SIG-M5 treated with dmso at 0.1 percent for 504 hours (cell line): ENCODE data around the gene UBE2E1.

Source experiments
- DNase-seq: peaks from one replicate; lab custom pipeline; 2025; ENCODE audit not compliant: unreplicated experiment; lab: John Stamatoyannopoulos, UW

The UBE2E1 gene

DNA sequence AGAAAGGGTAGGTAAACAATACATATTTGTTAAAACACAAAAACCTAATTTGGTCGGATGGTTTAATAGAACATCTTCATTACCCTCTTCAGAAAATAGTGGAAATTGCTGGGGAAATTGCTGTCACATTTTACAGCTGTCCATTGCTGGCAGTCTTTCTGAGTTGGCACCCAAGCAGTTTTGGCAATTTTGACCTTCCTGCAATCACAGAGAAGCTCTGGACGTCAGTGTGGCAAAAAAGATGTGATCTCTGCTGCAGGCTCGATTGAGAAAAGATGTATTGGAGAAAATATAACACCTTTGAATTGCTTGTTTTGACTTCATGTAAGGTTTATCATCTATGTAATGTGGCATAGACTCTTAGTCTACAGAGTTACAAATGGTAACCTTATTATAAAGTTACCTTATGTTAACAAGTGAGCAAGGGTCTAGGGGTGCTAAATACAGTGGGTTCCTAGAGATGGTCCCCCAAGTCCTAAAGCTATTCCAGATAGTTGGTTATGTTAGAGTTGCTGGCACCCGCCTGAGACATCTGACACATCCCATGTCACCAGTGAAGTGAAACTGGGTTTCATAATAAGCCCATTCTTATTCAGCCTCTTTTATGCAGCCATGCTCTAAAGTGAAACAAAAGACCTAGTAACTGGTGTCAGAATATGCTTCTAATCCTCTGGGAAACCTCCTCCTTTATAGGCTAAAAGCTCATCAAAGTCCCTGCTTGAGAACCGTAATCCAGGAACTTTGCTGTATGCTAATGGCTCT lies 14.0 kb downstream of the UBE2E1 start:
- DNase-seq = peak; percentile 37

DNA sequence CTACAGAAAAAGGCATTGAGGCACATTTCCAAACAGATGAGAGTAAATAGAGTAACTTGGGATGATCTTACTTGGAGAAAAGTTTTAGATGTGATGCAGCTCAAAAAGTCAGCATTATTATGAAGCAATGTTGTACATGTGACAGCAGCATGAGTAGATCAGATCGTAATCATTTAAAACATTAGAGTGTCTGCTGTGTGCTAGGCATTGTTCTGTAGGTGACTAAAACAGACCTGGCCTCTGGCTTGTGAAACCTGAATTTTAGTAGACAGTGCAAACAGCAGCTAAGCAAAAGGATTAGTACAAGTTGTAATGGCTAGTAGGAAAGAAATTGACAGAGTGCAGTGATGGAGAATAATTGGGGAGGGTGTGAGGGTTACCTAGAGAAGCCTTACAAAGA lies 15.1 kb downstream of the UBE2E1 start:
- DNase-seq = no peak

DNA sequence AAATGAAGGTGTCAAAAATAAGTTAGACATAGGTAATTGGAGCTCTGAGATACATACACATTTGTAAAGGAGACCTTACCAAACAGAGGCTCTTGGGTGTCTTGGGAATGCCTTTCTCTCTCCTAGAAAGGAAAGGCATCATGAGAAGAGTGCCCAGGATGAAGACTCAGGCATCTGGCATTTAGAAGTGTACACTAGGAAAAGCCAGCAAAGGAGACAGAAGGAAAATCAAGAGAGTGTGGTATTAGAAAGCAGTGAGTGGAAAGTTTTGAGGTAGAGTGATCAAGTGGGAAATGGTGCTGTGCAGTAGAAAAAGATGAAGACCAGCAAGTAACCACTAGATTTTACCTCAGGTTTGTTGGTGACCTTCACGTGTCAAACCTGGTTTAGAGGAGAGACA lies 16.1 kb downstream of the UBE2E1 start:
- no peak for DNase-seq

DNA sequence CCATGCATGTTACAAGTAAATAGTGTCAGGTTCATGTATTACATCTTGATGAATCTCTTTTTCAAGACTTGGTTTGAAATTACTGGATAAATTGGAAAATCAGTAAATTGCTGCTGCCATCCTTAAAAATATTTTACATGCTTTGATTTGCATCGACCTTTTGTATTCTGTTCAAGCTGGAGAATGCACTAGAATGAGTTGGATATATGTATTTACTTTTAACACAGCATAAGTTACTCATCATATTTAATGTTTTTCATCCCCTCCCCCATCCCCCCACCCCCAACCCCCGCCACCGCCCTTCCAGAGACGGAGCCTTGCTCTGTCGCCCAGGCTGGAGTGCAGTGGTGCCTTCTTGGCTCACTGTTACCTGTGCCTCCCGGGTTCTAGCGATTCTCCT lies 16.8 kb downstream of the UBE2E1 start:
- DNase-seq = no peak

DNA sequence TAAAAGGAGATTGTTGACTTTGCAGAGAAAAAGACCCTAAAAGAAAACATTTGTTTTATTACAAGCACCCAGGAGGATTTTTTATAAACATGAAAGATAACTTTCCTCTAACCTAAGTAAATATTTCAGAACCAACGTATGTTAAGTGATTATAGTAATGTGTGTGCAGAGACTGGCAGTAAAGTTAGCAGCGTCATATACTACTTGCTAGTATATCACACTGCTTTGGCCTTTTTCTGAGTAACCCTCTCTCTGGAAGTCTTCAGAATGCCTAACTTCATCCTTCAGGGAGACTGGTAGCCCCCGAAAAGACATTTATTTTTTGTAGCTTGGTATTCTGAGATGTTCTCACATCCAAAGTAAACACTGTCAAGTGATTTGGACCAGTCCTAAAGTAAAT lies 17.9 kb downstream of the UBE2E1 start:
- DNase-seq = no peak

DNA sequence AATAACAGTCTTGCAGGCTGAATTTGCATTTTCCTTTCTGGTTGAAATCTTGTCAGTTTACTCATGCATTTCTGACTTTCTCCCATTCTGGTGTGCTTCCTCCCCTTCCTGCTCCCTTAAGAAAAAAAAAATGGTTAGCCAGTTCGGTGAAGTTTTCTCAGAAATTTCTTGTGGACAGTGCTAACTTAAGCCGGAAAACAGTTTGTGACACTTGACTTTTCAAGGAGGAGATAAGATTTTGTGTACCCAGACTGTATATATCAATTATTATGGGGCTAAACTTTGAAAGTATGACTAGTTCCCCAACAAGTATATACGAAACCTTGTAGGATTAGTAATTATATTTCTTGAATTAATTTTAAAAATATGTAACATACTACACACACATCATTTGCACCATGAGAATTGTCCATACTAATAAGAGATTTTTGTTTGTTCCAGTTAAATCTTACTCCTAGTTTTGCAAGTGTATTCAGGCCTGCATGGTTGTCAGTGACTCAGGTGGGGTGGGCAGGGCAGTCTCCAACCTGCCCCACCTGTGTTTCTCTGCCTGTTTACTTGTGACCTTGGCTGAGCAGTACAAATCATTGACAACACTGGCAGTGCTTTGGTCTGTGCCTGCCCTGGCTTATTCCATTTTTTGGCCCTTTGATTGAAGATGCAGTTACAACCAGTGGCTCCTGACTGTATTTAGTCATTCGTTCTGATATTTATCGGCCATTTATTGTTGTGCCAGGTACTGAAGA lies 19.1 kb downstream of the UBE2E1 start:
- DNase-seq = no peak

DNA sequence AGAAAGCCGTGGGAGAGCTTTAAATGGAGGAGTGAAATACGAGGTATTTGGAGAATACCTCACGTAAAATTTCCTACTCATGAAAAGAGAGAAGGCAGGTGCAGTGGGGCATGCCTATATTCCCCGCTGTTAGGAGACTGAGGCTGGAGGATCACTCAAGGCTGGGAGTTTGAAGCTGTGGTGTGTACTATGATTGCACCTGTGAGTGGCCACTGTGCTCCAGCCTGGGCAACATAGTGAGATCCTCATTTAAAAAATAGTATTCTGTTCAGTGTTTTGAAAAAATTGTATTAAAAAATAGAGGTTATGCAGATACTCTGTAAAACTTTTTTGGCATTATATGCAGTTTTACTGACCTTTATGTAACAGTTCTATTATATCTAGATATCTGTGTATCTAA lies 20.0 kb downstream of the UBE2E1 start:
- DNase-seq = no peak

DNA sequence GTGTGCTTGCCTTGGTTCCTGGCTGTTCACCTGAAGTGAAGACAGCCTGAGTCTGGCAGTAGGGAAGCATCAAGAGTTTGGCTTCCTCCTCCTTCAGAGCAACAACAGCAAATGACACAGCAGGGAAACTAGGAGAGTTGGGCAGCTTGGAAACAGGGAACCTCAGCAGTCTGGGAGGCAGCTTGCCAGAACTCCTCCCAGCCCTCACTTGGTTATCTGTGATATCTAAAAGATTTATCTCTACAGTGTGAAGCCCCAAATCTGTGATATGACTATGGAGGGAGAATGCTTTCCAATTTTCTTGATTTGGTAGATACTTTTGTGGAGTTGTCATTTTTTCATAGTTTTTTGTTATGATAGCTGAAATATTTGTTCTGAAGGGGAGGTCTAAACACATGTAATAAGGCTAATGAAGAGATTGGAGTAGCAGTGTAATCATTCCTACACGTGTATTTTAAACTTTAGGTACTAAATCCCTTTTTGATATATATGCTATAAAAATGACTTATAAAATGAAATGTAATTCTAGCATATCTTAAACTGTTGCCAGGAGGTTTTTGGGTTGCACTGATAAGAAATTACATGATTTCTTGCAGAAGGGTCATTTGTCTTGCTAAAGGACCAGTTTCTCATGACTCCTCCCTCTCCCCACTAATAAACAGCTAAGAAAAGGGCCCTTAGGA lies 20.8 kb downstream of the UBE2E1 start:
- DNase-seq = no peak

DNA sequence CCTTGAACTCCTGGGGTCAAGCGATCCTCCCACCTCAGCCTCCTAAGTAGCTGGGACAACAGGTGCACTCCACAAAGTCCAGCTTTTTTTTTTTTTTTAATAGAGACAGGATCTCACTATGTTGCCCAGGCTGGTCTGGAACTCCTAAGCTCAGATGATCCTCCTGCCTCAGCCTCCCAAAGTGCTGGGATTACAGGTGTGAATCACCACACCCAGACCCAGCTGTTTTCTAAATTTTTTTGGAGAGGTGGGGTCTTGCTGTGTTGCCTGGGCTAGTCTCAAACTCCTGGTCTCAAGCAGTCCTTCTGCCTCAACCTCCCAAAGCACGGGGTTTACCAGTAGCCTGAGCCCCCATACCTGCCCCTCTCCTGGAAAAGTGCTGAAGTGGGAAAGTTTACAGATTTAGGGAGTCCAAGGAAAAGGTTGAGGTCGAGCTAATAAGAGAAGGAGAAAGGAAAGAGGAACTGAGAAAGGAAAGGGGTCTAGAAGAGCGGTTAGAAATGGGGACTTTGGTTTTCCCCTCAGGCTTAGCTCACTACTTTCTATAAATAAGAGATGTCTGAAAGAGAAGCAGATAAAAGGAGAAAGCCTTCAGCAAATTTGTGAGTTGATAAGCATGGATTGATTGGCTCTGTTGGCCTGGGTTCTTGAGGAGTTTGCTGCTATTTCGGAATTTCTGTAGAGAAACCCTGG lies 23.6 kb downstream of the UBE2E1 start:
- peak; percentile 82 for DNase-seq

DNA sequence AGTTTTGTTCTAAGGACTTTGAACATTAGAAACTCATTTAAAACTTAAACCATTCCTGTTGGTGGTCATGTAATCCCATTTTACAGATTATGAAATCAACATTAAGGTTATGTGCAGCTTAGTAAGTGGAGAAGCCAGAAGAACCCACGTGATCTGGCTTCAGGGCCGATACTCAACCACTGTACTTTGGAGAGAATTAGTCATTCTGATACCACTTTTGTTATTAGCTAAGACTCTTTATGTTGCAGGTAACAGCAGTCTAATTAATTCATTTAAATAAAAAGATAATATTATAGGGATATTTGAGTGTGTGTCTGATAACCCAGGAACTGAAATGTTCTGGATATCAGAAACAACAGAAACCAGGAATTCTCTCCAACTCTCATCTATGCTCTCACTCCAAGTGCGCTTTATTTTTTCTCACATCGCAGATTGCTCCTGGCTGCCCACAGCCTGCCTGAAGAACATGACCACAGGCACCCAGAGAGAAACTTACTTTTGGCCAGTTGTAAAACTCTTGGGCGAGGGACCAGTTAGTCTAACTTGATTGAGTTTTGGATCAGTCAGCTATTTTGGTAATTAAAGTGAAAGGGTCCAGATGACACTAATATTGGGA lies 25.2 kb downstream of the UBE2E1 start:
- DNase-seq = no peak

DNA sequence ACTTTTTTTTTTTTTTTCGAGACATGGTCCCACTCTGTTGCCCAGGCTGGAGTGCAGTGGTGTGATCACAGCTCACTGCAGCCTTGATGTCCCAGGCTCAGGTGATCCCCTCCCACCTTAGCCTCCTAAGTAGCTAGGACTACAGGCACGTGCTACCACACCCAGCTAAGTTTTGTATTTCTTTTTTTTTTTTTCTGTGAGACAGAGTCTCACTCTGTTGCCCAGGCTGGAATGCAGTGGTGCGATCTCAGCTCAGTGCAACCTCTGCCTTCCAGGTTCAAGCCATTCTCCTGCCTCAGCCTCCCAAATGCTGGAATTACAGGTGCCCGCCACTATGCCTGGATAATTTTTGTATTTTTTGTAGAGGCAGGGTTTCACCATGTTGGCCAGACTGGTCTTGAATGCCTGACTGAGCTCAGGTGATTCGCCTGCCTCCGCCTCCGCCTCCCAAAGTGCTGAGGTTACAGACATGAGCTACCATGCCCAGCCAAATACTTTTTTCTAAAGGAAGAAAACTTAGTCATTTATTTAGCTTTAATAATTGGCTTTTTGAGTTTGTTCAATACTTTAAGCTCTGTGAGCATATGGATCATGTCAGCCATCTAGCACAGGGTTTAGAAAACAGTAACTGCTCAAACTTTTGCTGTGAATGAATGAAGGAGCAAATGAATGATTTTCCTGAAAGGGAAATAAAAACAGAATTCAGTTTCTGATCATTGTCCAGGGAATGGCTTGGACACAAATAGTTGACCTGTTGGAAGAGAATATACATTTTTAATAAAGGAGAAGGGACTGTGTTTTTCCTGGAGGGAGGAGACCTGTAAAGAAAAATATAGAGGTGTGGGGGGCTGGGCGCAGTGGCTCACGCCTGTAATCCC lies 26.0 kb downstream of the UBE2E1 start:
- DNase-seq = no peak

DNA sequence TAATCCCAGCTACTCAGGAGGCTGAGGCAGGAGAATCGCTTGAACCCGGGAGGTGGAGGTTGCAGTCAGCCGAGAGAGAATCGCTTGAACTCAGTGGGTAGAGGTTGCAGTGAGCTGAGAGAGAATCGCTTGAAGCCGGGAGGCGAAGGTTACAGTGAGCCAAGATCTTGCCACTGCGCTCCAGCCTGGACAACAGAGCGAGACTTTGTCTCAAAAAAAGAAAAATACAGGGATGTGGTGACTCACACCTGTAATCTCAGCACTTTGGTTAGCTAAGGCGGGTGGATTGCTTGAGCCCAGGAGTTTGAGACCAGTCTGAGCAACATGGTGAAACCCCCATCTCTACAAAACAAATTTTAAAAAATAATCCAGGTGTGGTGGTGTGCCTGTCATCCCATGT lies 26.8 kb downstream of the UBE2E1 start:
- DNase-seq = no peak

DNA sequence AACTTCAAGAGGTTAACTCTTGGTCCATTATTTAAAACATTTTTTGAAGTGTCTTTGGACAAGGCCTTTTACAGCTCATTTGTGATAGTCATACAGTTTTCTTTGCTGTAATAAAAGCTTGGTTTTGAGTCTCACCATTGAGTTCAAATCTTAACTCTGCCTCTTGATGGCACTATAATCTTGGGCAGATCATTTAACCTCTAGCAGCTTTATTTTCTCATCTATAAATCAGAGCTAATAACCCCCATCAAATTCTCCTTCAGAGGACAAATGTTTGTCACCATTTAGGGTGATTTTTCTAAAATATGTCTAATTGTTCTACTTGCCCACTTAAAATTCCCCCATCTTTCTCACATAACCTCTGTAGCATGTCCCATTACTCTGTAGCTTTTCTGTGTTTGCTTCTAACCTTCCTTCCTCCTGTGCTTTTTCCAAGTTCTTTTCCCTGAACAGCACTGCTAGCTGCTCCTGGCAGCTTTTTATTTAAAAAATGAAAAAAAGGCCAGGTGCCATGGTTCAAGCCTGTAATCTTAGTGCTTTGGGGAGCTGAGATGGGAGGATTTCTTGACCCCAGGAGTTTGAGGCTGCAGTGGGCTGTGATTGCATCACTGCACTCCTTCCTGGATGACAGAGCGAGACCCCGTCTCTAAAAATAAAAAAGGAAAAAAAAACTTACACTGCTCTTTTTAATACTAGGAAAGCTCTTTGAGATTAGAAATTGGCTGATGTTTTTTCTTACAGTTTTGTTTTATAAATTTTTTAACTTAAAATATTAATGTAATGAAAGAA lies 28.5 kb downstream of the UBE2E1 start:
- DNase-seq = peak; percentile 38

DNA sequence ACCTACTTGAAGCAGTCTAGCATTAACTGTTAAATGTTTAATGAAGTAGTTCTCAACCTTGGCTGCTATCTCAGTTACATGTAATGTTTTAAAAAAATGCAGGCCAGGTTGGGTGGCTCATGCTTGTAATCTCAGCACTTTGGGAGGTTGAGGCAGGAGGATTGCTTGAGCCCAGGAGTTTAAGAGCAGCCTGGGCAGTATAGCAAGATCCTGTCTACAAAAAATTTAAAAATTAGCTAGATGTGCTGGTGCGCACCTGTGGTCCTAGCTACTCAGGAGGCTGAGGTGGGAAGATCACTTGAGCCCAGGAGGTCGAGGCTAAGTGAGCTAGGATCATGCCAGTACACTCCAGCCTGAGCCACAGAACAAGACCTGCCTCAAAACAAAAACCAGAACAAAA lies 29.3 kb downstream of the UBE2E1 start:
- no peak for DNase-seq

DNA sequence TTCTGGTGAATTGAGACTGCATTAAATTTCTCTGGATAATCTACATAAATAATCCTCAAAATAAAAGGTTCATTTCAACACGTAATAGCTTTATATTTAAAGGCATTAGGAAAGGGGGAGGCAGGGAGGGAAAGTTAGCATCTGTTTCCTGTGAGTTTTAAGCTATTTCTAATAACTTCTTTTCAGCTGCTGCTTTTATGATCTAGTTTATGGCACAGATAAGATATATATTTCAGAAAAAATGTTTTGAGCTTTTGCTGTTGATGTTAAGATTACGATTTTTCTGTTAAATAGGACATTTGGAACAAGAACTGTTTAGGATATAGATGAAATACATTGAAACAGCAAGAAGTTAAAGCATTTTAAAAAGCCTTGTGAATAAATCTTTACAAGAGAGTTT lies 30.0 kb downstream of the UBE2E1 start:
- DNase-seq = no peak

DNA sequence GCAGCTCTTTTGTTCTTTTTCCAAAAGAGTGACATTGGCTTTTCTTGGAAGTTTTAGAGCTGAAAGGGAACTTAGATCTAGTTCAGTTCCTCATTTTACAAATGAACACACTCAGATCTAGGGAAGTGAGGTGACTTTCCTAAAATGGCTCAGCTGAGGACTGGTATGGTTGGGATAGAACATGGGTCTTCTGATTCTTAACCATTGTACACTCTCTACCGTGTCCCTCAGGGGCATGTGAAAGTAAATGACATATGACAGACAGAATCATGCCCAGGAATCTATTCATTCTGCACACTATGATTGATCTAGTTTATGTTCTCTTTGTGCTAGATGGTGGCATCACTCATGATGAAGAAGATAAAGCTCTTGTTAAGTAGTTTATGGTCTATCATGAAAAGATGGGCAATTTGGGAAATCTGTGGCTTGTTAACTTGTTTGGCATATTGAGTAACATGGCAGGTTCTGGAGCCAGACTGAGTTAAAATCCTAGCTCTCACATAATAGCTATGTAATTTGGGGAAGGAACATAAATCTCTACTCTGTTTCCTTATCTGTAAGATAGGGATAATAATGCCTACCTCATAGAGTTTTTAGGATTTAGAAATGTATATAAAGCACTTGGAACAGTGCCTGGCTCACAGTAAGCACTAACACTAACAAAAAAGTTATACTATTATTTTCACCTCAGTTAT lies 30.9 kb downstream of the UBE2E1 start:
- DNase-seq = peak; percentile 19

DNA sequence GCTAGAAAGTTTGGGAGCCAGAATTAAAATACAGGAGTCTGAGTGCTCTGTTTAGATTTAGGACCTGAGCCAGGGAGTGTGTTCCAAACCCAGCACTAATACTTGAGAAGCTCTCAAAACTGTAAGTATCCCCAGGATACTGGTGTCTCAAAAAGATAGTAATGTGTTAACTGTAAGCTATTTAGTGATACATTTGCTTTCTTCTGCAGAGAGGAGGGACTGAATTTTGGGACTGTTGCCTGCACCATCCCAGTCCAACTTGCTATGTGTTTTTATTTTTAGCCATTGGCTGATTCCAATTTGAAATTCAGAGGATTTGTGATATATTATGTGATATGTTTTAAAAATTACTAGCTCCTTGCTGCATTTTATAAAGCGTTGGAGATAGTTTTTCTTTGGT lies 31.5 kb downstream of the UBE2E1 start:
- DNase-seq = no peak

DNA sequence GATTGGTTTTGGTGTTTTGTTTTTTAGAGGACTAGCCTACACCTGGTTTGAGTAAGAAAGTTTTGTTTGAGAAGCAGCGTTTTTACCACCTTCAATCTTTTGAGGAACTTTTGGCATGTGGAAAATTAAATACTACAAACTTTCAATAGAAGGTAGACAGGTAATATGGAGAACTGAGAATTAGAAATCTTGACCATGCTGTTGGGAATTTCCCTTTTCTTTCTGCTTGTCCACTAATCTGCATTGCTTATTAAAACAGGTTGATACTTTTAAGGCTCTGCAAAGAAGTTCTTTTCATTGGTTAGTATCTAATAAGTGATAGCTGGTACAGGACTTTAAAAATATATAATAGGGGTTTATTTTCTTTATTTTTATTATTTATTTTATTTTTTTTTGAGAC lies 31.9 kb downstream of the UBE2E1 start:
- DNase-seq = no peak

DNA sequence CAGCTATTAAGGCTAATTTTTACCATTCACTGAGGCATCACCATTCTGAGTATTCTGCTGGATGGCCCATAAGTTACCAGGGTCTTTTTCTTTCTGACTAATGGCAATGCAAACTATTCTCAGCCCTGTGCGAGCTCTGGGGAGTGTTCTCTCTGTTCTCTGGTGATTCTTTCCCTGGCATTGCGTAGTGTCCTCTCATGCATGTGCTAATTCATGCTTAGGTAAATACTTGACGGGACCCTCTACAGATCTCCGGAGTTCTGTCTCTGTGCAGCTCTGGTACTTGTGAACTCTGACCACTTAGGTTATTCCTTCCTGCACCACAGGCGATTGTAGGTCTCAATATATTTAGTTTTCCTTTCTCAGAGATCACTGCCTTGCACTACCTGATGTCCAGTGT lies 34.8 kb downstream of the UBE2E1 start:
- DNase-seq = no peak
